Fibroblast of gingiva (primary cell): ENCODE measurements around the gene EPHB1.

Source experiments
- DNase-seq: peaks from one replicate; pipeline ENCODE4 v3.0.0-alpha.2; 2011; ENCODE audit warnings: low read depth

EPHB1 gene

GRCh38 chr3:134794950-134795745, at the start of gene EPHB1:
EPHB1 (plus strand) TSS chr3:134795260.
- DNase-seq = peak; percentile 74

GRCh38 chr3:134748698-134749097, 46.4 kb upstream of the EPHB1 start:
- no peak for DNase-seq

- DNase-seq = no peak
These were observed 45.9 kb upstream of the EPHB1 start for GRCh38 chr3:134749174-134749573.

GRCh38 chr3:134749802-134750553, 45.1 kb upstream of the EPHB1 start:
- DNase-seq = no peak

- no peak for DNase-seq
These were observed 43.2 kb upstream of the EPHB1 start for GRCh38 chr3:134751831-134752230.

GRCh38 chr3:134752761-134753461, 42.1 kb upstream of the EPHB1 start:
- DNase-seq = no peak

- no peak for DNase-seq
These were observed 40.9 kb upstream of the EPHB1 start for GRCh38 chr3:134753999-134754742.

- DNase-seq = no peak
These were observed 40.1 kb upstream of the EPHB1 start for GRCh38 chr3:134754768-134755559.

GRCh38 chr3:134755821-134756220, 39.2 kb upstream of the EPHB1 start:
- DNase-seq = no peak

- no peak for DNase-seq
These were observed 37.5 kb upstream of the EPHB1 start for GRCh38 chr3:134757549-134758069.

GRCh38 chr3:134761213-134761612, 33.8 kb upstream of the EPHB1 start:
- no peak for DNase-seq

GRCh38 chr3:134762016-134762415, 33.0 kb upstream of the EPHB1 start:
- no peak for DNase-seq

- no peak for DNase-seq
These were observed 29.6 kb upstream of the EPHB1 start for GRCh38 chr3:134765468-134765867.

- no peak for DNase-seq
These were observed 28.8 kb upstream of the EPHB1 start for GRCh38 chr3:134766290-134766689.

- no peak for DNase-seq
These were observed 26.9 kb upstream of the EPHB1 start for GRCh38 chr3:134768116-134768515.

- DNase-seq = no peak
These were observed 26.2 kb upstream of the EPHB1 start for GRCh38 chr3:134768837-134769236.

GRCh38 chr3:134769287-134769868, 25.7 kb upstream of the EPHB1 start:
- no peak for DNase-seq

GRCh38 chr3:134772011-134772410, 23.0 kb upstream of the EPHB1 start:
- no peak for DNase-seq

GRCh38 chr3:134772591-134772990, 22.5 kb upstream of the EPHB1 start:
- DNase-seq = no peak

GRCh38 chr3:134775831-134776230, 19.2 kb upstream of the EPHB1 start:
- no peak for DNase-seq

- no peak for DNase-seq
These were observed 18.5 kb upstream of the EPHB1 start for GRCh38 chr3:134776518-134776917.
